Measurements from ENCODE around the gene MGAT4C. TPM values are rescaled to one million over a fixed set of nuclear protein-coding genes. Genes with fewer than 3 reads are reported as not detected.

The MGAT4C gene
- total RNA-seq, 4 donors from 2014 or later: under 0.01 to 4.5 (median 0.11) TPM

- ATAC-seq (ENCODE audit: low FRiP score): peak; percentile 76
- no peak for DNase-seq (ENCODE audit: low spot score)
- TF ChIP-seq CTCF (IDR thresholded peaks at IDR 0.05): no peak
These were observed 1.6 kb downstream of the MGAT4C start for GRCh38 chr12:86254399-86255107.

GRCh38 chr12:86249851-86250250, 6.3 kb downstream of the MGAT4C start:
- no peak for ATAC-seq (ENCODE audit: low FRiP score)
- no peak for TF ChIP-seq CTCF (IDR thresholded peaks at IDR 0.05)
- DNase-seq (ENCODE audit: low spot score): no peak

GRCh38 chr12:86249276-86249675, 6.9 kb downstream of the MGAT4C start:
- ATAC-seq (ENCODE audit: low FRiP score) (no peak), DNase-seq (ENCODE audit: low spot score) (no peak)

GRCh38 chr12:86247871-86248270, 8.3 kb downstream of the MGAT4C start:
- TF ChIP-seq CTCF (IDR thresholded peaks at IDR 0.05): no peak
- DNase-seq (ENCODE audit: low spot score): no peak

More at GRCh38 chr12:86249276-86249675, 6.9 kb downstream of the MGAT4C start:
- TF ChIP-seq CTCF (IDR thresholded peaks at IDR 0.05): no peak

GRCh38 chr12:86241600-86241999, 14.6 kb downstream of the MGAT4C start:
- ATAC-seq (ENCODE audit: low FRiP score) (no peak), DNase-seq (ENCODE audit: low spot score) (no peak)
- TF ChIP-seq CTCF (IDR thresholded peaks at IDR 0.05): no peak

More at GRCh38 chr12:86247871-86248270, 8.3 kb downstream of the MGAT4C start:
- ATAC-seq (ENCODE audit: low FRiP score): no peak

GRCh38 chr12:86234316-86234855, 21.8 kb downstream of the MGAT4C start:
- DNase-seq (ENCODE audit: low spot score) (no peak), ATAC-seq (ENCODE audit: low FRiP score) (no peak)
- TF ChIP-seq CTCF (IDR thresholded peaks at IDR 0.05): no peak

GRCh38 chr12:86233126-86233525, 23.1 kb downstream of the MGAT4C start:
- DNase-seq (ENCODE audit: low spot score): no peak
- no peak for ATAC-seq (ENCODE audit: low FRiP score)
- TF ChIP-seq CTCF (IDR thresholded peaks at IDR 0.05): no peak

All from omental fat pad (tissue), 4 donors.